T-helper 2 cell treated with Interferon-gamma antibody and Interleukin-4, amounts not matched to agents 5 μg/mL and 100 μg/mL, for 36 hours (primary cell): ENCODE data around the gene ANTKMT.

Experiments used
- DNase-seq: peaks from one replicate; pipeline ENCODE4 v3.0.0; 2021; ENCODE audit warnings: low spot score
- H3K27ac Mint-ChIP-seq: one replicate; pipeline ENCODE4 v1.8.0; 2021; ENCODE audit warnings: mild to moderate bottlenecking, mixed read lengths
- H3K27me3 Mint-ChIP-seq: one replicate; pipeline ENCODE4 v1.8.0; 2021; ENCODE audit warnings: low read depth, mixed read lengths
- H3K36me3 Mint-ChIP-seq: one replicate; pipeline ENCODE4 v1.8.0; 2021; ENCODE audit warnings: low read depth, mixed read lengths
- H3K4me1 Mint-ChIP-seq: one replicate; pipeline ENCODE4 v1.8.0; 2021; ENCODE audit warnings: low read depth, mixed read lengths
- H3K4me3 Mint-ChIP-seq: one replicate; pipeline ENCODE4 v1.8.0; 2022; ENCODE audit warnings: mild to moderate bottlenecking, moderate library complexity, mixed read lengths
- H3K9me3 Mint-ChIP-seq: one replicate; pipeline ENCODE4 v1.8.0; 2021; ENCODE audit warnings: mixed read lengths

Gene ANTKMT

DNA sequence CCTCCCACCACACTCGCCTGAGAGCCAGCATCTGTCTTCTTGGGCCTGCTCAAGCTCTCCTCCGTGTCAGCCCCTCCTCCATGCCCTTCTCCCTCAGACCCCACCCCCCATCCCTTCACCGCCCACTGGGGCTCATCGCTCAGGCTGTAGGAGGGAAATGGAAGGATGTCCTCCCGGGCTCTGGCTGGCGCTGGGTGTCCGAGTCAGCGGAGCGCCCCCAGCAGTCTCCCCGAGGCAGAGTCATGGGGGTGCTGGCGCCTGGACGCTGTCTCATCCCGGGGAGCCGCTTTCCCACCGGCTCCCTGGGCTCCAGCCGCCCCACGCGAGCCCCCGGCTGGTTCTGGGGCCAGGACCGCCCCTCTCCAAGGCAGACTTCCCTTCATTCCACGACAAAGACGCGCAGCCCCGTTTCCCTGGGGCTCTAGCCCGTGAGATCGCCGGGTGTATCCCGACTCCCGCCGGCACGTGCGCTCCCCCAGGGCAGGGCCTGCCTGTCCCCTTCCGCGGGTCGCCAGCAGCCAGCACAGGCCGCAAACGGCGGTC lies 428 bp upstream of the ANTKMT start:
- no peaks in the 10 kb centered on the region for H3K36me3 Mint-ChIP-seq
- peaks cover 3% of the 10 kb centered on the region for H3K4me1 Mint-ChIP-seq
- peak overlapping the region; percentile 77 for H3K4me3 Mint-ChIP-seq
- DNase-seq: peak; percentile 56
- peak overlapping the region; percentile 66 for H3K27ac Mint-ChIP-seq
- peaks cover 8% of the 10 kb centered on the region for H3K27me3 Mint-ChIP-seq
- H3K9me3 Mint-ChIP-seq: no peaks in the 10 kb centered on the region

DNA sequence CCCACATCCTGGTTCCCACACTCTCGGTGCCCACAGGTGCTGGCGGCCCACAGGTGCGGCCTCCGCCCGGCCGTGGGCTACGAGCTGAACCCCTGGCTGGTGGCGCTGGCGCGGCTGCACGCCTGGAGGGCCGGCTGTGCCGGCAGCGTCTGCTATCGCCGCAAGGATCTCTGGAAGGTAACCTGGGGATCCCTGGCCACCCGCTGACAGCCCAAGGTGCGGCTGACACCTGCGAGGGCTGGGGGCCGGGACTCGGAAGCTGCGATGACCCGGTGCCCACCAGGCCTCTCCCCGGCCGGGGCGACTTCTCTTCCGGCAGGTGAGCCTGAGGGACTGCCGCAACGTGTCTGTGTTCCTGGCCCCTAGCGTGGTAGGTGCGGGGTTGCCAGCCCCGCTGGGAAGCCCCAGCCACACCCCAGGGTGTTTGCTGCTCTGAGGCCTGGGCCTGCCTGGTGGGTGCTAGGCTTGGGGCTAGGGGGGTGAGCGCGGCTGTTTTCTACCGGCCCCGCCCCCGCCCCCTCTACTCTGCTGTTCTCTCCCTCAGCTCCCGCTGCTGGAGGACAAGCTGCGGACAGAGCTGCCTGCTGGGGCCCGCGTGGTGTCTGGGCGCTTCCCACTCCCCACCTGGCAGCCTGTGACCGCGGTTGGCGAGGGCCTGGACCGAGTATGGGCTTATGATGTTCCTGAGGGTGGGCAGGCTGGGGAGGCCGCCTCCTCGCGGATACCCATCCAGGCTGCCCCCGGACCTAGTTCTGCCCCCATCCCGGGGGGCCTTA lies 1.0 kb downstream of the ANTKMT start:
- Mint-ChIP-seq H3K27ac (peak overlapping the region; percentile 41), H3K27me3 (no peaks in the 10 kb centered on the region), H3K4me1 (peaks cover 3% of the 10 kb centered on the region), H3K36me3 (no peaks in the 10 kb centered on the region), H3K4me3 (peak overlapping the region; percentile 51), H3K9me3 (no peaks in the 10 kb centered on the region)
- no peak for DNase-seq

DNA sequence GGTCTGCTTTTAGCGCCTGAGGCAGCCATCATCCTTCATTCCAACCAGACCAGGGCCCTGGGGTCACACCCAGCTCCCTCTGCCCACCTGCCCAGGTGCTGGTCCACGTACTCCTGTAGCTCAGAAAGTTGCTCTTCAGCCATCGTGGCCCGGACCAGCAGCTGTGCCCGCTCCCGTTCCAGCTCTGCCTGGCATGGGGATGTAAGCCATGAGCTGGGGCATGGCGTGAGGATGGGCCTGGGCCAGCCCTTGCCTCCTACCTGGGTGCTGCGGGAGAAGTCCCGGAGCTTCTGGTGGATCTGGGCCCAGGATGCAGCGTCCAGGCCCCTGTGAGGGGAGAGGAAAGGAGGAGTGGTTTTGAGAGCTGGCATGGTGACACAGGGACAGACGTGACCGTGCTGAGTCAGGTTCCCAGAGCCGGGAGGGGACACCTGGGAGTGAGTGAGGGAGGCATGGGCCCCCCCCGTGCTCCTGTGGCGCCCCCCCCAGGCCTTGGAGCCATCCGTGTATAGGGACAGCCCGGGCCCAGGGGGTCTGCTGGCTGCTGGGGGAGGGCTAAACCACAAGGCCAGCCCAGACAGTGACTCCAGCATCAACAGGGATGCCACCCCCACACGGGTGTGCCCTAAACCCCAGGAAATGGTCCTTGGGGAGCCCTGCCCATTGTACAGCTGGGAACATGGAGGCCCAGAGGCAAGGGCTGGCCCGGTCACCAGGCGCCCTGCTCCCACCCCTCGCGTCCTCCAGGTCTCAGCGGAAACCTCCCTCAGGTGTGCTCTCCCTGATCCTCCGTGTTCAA lies 2.1 kb downstream of the ANTKMT start:
- Mint-ChIP-seq H3K27ac (no peak overlapping the region), H3K9me3 (no peaks in the 10 kb centered on the region), H3K4me3 (peak overlapping the region; percentile 48), H3K4me1 (peaks cover 3% of the 10 kb centered on the region), H3K36me3 (no peaks in the 10 kb centered on the region), H3K27me3 (no peaks in the 10 kb centered on the region)
- DNase-seq: no peak

DNA sequence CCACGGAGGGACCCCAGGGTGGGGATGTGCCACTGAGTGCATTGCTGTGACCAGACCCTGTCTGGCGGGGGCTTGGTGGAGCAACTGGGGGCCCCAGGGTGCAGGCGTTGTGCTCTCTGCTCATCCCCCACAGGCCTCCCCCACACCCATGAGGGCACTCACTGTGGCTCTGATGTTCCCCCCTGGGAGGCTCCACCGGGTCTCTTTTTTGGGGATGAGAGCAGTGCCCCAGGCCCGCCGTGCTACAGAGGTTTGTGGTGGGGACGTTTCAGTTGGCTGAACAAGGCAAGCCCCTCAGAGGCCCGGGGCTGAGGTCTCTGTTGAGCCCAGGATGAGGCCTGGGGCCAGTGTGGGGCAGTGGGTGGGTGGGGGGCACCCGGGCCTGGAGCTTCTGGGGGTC lies 2.7 kb downstream of the ANTKMT start:
- Mint-ChIP-seq H3K4me3 (no peak overlapping the region), H3K36me3 (no peaks in the 10 kb centered on the region), H3K27me3 (no peaks in the 10 kb centered on the region), H3K4me1 (peaks cover 3% of the 10 kb centered on the region), H3K9me3 (no peaks in the 10 kb centered on the region), H3K27ac (no peak overlapping the region)
- DNase-seq: no peak

DNA sequence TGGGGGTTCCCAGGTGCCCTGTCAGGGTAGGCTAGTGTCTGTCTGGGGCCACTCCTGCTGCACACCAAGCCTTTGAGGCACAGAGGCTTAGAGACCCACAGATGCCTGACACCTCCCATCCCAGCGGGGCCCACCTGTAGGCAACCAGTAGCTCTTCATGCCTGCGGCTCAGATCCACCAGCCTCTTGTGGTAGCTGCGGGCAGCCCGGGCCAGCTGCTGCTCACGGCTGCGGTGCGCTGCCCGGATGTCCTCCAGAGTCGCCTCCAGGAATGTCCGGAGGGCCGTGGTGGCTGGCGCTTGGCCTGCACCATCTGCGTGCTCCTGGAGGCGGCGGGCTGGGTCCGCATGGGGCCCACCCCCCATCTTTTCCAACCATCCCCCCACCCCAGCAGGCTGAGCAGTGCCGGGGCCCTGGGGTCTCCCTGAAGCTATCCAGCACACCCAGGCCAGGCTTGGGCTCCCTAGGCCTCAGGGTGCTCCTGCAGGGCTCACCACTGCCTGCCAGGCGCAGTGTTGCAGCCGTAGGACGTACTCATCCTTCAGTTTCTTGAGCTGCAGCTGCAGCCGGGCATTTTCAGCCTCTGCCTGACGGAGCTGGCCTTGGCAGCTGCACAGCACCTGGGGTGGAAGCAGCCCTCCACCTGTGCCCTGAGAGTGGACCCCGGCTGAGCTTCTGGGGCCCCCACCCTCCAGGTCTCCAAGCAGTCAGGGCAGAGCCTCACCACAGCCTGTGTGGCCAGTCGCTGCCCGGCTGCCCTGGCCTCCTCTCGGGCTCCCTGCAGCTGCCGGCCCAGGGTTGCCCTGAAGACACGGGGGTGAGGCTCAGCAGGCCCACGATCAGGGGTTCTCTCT lies 3.5 kb downstream of the ANTKMT start:
- Mint-ChIP-seq H3K4me3 (no peak overlapping the region), H3K27me3 (no peaks in the 10 kb centered on the region), H3K9me3 (no peaks in the 10 kb centered on the region), H3K36me3 (no peaks in the 10 kb centered on the region), H3K4me1 (peaks cover 3% of the 10 kb centered on the region), H3K27ac (no peak overlapping the region)
- no peak for DNase-seq

DNA sequence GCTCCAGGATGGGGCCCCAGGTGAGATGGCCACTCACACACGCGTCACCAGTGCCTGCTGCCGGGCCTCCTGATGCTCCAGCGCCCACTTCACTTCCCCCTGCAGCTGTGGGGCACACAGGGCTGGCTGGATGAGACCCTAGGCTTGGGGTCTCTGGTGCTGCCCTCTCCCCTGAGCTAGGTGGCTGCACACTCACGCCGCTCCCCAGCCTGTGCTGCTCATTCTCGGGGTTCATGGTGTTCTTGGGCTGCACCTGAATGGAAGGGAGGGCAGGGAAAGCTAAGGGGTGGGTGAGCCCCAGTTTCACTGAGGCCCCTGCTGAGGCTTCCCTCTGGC lies 4.1 kb downstream of the ANTKMT start:
- Mint-ChIP-seq H3K36me3 (no peaks in the 10 kb centered on the region), H3K4me3 (no peak overlapping the region), H3K9me3 (no peaks in the 10 kb centered on the region), H3K27ac (no peak overlapping the region), H3K27me3 (no peaks in the 10 kb centered on the region), H3K4me1 (peaks cover 3% of the 10 kb centered on the region)
- no peak for DNase-seq

DNA sequence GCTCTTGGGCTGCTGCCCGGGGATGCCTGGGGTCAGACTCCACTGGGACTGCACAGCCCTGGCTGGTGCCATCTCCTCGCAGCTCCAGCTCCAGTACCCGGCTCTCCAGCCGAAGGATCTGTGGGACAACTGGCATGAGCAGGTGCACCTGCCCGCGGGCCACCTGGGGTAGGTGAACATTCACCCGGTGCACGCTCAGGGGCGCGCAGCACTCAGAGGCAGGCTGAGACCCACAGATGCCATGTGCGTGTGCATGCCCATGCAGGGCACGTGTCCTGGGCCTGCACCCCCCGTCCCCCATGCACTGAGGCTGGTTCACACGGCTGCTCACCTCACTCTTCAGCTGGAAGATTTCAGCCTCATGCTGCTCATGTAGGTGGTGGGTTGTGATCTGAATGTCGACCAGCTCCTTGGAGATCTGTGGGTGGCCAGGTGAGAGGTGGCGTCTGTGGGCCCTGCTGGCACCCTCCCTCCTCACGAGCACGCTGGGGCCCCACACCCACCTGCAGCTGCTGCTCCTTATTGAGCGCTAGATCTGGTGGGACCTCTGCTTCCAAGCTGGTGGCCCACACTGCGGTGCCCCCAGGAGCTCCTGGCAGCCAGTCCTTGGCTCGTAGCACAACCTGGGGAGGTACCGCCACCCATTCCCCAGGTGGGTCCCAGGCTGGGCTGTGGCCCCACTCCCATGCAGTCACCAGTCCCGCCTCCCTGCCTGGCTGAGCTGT lies 4.7 kb downstream of the ANTKMT start:
- Mint-ChIP-seq H3K9me3 (no peaks in the 10 kb centered on the region), H3K36me3 (no peaks in the 10 kb centered on the region), H3K27ac (no peak overlapping the region), H3K27me3 (no peaks in the 10 kb centered on the region), H3K4me1 (no peaks in the 10 kb centered on the region), H3K4me3 (no peak overlapping the region)
- no peak for DNase-seq

DNA sequence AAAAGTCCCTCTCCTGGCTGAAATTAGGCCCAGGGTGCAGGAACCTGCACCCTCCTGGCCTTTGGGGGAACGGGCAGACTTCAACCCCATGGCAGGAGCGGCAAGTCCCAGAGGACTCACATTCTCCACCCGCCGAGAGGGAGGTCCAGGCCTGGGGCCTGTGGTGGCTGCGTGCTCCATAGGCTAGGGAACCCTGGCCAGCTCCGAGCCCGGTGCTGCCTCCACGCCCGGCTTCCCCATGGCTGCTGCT lies 5.2 kb downstream of the ANTKMT start:
- Mint-ChIP-seq H3K36me3 (no peaks in the 10 kb centered on the region), H3K27me3 (no peaks in the 10 kb centered on the region), H3K27ac (no peak overlapping the region), H3K4me3 (no peak overlapping the region), H3K9me3 (no peaks in the 10 kb centered on the region), H3K4me1 (no peaks in the 10 kb centered on the region)
- no peak for DNase-seq

DNA sequence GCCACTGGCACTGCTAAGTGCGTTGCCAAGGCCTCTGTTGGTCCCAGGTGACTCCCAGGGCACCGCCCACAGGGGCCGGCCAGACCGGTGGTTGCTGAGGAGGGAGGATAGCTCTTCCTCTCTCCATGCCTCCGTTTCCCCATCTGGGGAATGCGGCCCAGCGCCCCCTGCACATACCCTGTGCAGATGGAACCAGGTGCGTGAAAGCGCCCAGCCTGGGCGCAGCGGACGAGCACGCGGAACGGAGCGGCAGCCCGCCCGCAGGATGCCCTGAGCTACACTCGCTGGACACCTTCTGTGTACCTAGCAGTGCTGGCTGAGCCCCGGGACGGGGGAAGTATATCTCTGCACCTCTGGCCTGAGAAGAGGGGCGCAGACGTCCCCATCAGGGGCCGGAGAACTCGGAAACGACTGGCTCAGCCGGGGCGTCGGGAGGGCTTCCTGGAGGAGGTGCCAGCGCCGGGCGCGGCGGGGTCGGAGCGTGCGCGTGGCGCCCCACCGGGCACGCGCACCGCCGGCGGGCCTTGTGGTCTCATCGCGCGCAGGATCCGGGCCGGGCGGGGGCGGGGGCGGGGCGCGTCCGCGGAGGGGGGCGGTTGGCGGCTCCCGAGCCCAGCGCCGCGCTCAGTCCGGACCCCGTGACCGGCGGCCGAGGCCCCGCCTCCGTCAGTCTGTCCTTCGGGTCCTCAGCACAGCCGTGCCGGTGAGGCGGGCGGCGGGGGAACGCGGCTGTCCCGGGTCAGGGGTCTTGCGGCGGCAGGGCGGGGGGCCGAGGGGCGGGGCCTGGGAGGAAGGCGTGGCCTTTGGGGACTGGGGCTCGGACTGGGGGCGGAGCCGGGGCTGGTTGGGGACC lies 5.7 kb downstream of the ANTKMT start, which contains the start of the genes CCDC78 and HAGHL:
TSS of gene CCDC78 (minus strand) at position 6 of the 853 bp plus-strand sequence. CDS start 76 bp downstream, outside the sequence.
TSS of gene HAGHL (plus strand) at position 669 of the 853 bp plus-strand sequence. CDS start 404 bp downstream, outside the sequence.
- no peaks in the 10 kb centered on the region for H3K9me3 Mint-ChIP-seq

DNA sequence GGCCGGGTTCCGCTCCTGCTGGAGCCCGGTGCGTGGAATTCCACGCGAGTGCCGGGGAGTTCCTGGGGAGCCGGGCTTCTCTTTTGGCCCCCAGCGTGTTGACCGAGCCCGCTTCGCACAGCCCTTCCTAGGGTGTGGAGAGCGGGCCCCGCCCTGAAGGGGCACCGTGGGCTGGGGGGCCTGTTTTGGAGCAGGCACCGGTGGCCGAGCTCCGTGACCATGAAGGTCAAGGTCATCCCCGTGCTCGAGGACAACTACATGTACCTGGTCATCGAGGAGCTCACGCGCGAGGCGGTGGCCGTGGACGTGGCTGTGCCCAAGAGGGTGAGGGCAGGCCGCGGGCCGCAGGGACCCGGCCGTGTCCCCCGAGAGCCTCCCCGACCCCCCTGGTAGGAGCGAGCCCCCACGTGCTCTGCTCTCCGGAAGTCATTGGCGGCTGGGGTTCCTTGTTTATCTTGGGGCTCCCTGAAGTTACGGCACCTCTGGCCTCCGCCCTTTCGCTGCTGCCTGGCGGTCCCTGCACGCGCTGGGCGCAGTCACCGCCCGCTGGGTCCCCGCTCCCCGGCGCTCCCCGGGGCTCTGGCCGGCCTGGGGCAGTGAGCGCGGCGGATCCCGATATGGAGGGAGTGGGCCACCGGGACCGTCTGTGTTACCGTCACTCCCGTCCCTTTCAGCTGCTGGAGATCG lies 6.5 kb downstream of the ANTKMT start:
- no peaks in the 10 kb centered on the region for H3K36me3 Mint-ChIP-seq

More for the DNA sequence above, 5.7 kb downstream of the ANTKMT start, which contains the start of the genes CCDC78 and HAGHL:
- DNase-seq: peak; percentile 42
- Mint-ChIP-seq H3K36me3 (no peaks in the 10 kb centered on the region), H3K4me3 (peak within 1 kb of the TSS; percentile 65), H3K27ac (no peak within 1 kb of the TSS), H3K27me3 (no peaks in the 10 kb centered on the region), H3K4me1 (no peaks in the 10 kb centered on the region)

DNA sequence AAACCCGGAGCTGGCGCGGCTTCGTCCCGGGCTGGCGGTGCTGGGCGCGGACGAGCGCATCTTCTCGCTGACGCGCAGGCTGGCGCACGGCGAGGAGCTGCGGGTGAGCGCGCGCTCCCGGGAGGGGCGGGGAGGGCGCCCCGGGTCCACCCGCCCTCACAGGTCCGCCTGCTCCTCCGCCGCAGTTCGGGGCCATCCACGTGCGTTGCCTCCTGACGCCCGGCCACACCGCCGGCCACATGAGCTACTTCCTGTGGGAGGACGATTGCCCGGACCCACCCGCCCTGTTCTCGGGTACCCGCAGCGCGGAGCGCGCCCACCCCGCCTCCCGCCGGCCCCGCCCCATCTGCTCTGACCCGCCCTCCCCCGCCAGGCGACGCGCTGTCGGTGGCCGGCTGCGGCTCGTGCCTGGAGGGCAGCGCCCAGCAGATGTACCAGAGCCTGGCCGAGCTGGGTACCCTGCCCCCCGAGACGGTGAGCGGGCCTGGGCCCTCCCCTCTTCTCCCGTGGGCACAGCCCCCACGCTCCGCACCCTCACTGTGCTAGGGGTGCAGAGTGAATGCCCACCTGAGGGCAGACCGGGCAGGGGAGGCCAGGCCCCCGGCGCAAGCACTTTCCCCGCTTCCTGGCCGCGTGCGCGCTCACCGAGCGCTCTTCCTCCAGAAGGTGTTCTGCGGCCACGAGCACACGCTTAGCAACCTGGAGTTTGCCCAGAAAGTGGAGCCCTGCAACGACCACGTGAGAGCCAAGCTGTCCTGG lies 7.4 kb downstream of the ANTKMT start:
- DNase-seq: peak; percentile 64
- H3K27me3 Mint-ChIP-seq: no peaks in the 10 kb centered on the region
- peak overlapping the region; percentile 46 for H3K4me3 Mint-ChIP-seq
- H3K27ac Mint-ChIP-seq: peak overlapping the region; percentile 60
- H3K9me3 Mint-ChIP-seq: no peaks in the 10 kb centered on the region
- no peaks in the 10 kb centered on the region for H3K36me3 Mint-ChIP-seq
- H3K4me1 Mint-ChIP-seq: no peaks in the 10 kb centered on the region

More for the DNA sequence above, 6.5 kb downstream of the ANTKMT start:
- no peak for DNase-seq
- Mint-ChIP-seq H3K9me3 (no peaks in the 10 kb centered on the region), H3K27me3 (no peaks in the 10 kb centered on the region), H3K4me1 (no peaks in the 10 kb centered on the region), H3K27ac (no peak overlapping the region), H3K4me3 (peak overlapping the region; percentile 24)
